GM10266 (cell line): ENCODE results near the gene PDE4D.

Experiments used
- DNase-seq: peaks from one replicate; pipeline ENCODE4 v3.0.0; 2012; ENCODE audit errors: extremely low spot score
- CTCF ChIP-seq: IDR thresholded peaks from 2 replicates; pipeline ENCODE4 v1.5.1; 2012; ENCODE audit warnings: mild to moderate bottlenecking, low read depth; ENCODE audit not compliant: control insufficient read depth, insufficient read depth; ENCODE audit errors: missing control alignments

Gene PDE4D

DNA sequence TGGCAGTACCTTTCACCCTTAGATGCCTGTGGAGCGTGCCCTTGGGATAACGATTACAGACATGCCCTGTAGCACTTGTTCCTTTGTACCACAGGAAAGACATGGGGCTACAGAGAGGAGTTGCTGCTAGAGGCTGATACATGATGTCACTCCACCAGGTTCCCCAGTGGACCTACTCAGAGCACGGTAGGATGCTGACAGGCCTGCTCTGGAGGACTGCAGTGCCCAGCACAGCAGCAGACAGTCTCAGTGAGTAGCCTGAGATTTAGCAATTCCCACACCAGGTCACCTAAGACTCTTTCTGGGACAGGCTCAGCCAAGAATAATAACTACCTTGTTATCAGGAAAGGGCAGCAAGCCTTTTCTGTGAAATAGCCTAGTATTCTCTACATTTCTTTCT lies 28.8 kb downstream of the PDE4D start:
- no peak for TF ChIP-seq CTCF
- no peak for DNase-seq

DNA sequence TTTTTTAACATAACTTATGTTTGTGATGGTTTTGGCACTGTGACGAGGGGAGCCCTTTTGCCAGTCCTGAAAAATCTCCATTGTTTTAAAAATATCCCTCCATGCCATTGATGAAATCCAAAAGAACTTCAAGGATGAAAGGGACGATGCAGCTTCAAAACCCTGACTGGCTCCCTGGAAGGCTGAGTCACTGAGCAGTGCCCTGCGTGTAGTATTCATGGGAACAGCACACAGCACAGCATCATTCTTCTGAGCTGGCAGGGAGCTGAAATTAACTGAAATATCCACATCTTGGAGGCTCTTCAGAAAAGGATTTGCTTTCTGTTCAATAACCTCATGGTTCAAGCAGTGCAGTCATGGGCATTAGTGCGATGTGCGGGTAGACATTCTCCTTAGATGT lies 29.7 kb downstream of the PDE4D start:
- TF ChIP-seq CTCF = no peak
- DNase-seq = no peak

DNA sequence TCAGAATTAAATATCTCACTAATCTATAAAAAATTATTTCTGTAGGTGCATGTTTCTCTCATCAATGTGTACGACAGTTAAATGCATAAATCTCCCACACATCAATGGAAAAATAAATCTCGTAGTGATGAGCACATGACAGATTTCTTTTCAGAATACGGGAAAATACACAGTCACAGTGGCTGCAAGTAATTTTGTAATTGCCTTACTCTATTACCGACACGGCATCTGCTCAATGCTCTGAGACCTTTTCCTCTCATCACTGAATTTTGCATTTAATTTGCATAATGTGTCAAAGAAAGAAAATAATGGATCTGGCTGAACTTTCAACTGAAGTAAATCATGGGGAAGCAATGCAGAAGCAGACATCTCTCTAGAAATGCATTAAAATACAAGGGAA lies 37.2 kb downstream of the PDE4D start:
- no peak for DNase-seq
- no peak for TF ChIP-seq CTCF

DNA sequence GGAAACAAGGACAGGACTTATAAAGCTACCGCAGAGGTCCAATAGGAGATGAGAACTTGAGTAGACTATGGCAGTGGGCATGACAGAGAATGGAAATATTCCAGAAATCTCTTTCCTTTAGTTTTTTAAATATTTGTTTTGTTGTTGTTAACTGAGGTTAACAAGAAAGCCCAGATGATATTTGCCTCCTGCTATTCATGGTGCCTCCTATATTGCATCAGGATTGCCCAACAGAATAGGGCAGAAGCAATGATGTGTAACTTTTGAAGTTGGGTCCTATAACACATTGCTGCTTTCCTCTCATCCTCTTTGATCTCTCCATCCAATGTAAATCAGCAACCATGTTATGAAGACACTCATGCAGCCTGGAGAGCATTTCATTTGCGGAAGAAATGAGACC lies 42.8 kb downstream of the PDE4D start:
- DNase-seq = no peak
- TF ChIP-seq CTCF = no peak

DNA sequence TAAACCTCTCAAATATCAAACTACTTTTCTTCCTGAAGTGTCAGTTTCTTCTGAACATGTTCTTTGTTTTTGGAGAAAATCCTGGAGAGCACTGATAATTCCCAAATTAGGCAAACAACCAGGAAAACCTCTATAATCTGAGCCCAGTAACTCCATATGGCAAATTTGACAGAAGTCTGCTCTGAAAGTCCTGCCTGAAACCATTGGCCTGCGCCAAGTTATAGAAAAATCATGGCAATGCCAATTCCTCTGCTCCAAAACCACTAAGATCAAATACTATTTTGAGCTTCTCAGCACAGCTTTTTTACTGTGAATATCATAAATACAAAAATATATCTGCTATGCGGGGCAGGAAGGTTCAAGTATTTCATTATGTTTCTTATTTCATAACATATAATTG lies 45.9 kb downstream of the PDE4D start:
- TF ChIP-seq CTCF = no peak
- DNase-seq = no peak

GRCh38 chr5:59845730-59846129 lies 47.8 kb downstream of the PDE4D start:
- no peak for DNase-seq
- TF ChIP-seq CTCF = no peak

DNA sequence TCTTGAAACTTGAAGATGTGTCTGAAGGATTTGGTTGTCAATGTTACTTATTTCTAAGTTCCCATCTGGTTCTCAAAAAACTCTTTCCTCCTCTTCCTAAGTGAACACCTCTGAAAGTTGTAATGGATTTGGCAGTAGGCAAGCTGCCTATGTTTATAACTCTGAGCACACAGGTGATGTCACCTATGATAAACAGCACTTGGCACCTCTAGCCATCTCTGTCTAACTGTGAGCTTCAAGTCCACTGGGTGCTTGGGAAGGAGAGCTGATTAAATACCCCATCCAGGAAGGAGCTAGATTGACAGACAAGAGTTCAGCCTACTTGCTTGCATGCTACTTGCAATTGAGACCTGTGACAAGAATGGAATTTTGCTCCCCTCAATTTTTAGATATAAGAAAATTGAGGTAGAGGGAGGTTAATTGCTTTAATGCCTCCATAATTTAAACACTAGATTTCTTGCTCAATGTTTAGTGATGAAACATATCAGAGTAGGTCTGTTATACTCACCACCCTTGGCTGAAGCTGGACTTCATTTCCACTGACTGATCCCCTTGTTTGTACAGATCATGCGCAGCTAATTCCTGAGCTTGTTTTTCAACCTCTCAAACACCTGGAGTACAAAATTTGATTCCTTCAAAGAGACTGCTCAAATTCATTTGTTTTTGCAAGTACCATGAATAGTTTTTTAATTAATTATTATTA lies 49.9 kb downstream of the PDE4D start:
- no peak for DNase-seq
- no peak for TF ChIP-seq CTCF
